Activated CD4-positive, alpha-beta T cell treated with anti-CD3 and anti-CD28 coated beads, Interleukin-2, amount 50 U/mL, for 1 hour (primary cell): ENCODE measurements around the gene GMPS.
"Not testable (repeated sequence)": the region's sequence is repeated elsewhere in the genome, so short reads cannot be mapped to it uniquely, and the experiment has no call there.

ENCODE experiments used
- DNase-seq: peaks from one replicate; pipeline ENCODE4 v3.0.0-alpha.2; 2020

GMPS gene

DNA sequence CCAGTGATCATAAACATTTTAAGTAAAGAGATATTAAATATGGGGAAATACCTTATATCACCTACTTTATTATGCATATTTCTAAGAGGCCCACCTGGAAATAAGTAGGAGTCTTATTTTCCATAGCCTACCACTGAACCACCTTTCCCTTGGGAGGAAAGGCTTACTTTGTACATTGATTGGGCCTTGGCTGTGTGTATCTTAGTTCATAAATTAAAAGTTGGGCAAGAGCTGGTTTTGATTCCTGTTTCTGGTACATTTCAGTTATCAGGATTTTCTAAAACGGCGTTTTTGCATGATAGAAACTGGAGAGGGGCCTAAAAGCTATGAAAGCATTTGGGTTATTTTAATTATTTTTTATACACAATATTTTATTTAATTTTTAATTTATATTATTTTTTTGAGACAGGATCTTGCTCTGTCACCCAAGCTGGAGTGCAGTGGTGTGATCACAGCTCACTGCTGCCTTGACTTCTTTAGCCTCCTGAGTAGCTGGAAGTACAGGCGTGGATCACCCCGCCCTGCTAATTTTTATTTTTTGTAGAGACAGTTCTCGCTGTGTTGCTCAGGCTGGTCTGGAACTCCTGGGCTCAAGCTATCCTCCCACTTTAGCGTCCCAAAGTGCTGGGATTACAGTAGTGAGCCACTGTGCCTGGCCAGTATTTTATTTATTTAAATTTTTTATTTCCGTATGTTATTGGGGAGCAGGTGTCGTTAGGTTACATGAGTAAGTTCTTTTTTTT, 2.6 kb downstream of the GMPS start:
- DNase-seq: no peak

DNA sequence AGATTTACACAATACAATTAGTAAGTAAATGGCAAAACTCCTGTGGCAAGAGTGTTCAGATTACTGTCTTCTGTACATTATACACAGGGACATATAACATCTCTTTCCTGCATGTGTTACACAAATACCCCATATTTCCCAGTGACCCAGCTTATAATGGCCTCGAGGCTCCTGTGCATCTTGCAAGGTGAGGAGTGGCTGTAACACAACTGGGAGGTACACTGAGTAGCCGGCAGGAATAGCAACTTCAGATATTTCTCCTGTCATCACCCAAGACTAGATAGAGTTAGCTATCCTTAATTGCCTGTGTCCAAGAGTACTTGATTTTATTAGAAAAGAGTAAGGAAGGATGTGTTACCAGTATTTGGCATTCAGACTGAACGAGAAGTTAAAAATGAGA, 5.6 kb downstream of the GMPS start:
- DNase-seq: no peak

DNA sequence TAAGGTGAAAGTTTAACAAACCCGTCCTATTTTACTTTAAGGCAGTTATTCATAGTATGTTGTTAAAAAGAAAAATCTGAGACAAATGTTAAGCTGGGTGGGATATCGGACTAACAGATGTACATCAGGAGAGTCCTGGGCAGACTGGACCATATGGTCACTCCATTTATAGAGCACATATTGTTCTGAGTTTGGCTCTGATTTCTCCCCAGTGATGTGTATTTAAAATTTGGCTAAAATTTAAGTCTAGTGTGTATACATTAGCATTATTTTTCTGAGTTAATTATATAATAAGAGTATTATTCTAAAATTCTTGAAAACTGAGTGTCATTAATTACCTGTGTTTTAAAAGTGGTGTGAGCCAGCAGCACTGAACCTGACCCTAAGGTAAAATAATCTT, 6.1 kb downstream of the GMPS start:
- DNase-seq: no peak

DNA sequence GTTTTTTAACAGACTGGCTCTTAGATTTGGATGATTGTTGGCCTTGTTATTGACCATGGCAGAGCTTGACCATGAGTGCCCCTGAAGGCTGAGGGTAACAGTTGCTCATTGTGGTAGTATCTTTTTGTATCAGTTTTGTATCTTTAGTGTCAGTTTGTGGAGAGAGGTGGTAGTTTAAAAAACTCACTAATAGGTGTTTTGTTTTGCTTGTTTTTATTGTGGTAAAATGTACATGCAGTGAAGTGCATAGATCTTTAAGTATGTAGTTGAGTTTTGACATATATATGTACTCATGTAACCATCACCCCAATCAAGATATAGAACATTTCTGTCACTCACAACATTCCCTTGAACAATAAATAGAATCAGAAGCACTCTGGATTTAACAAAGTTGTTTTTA, 9.8 kb downstream of the GMPS start:
- DNase-seq: no peak

DNA sequence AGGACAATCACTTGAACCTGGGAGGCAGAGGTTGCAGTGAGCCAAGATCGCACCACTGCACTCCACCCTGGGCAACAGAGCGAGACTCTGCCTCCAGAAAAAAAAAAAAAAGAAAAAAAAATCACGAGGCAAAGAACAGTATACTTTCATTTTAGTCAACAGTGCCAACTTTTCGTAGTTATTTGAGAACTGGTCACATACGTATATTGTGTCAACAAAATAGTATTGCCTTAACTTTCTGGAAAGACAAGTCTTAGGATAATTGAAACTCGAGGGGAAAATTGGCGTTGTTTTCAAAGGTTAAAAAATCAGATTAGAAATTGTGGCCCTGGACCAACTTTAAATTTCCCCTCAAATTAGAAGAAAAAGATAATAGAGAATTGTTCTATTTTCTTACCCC, 13.8 kb downstream of the GMPS start:
- DNase-seq: no peak

DNA sequence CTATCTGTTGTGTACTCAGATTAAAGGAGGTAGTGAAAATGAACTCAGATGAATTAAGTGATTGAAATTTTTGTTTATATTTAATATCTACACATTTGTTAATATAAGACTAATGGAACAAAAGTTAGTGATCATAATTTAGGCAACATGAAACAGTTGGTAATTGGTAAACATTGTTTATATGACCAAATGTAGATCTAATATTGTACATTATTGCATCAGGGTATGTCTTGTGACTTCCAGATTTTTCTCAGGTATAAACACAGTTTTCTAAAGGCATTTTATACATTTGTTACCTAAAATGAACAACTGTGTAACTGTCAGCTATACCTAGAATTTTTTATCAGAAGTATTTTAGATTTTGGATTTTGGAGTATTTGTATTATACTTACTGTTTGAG, 14.8 kb downstream of the GMPS start:
- DNase-seq: no peak

GRCh38 chr3:155886348-155886747, 15.9 kb downstream of the GMPS start:
- DNase-seq: not testable (repeated sequence)

GRCh38 chr3:155886915-155887314, 16.5 kb downstream of the GMPS start:
- no peak for DNase-seq

DNA sequence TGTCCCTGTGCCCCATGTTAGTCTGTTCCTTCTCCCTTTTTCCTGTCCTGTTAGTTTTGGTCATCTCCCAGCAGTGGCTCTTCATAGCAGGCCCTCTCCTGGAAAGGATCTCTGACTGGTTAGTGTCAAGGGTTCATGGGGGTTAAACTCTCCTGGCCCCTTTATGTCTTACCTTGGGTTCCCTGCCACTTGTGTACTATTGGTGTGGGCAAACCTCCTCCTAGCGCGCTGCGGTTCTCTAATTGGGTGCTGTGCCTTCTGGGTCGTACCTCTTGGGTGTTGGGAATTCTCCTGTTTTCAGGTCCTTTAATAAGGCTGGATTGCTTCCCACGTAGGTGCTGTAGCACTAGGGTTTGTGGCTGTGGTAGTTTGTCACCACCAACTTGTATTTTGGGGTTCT, 18.8 kb downstream of the GMPS start:
- DNase-seq: no peak

GRCh38 chr3:155889952-155890351, 19.5 kb downstream of the GMPS start:
- no peak for DNase-seq

GRCh38 chr3:155890671-155891190, 20.3 kb downstream of the GMPS start:
- DNase-seq: no peak

DNA sequence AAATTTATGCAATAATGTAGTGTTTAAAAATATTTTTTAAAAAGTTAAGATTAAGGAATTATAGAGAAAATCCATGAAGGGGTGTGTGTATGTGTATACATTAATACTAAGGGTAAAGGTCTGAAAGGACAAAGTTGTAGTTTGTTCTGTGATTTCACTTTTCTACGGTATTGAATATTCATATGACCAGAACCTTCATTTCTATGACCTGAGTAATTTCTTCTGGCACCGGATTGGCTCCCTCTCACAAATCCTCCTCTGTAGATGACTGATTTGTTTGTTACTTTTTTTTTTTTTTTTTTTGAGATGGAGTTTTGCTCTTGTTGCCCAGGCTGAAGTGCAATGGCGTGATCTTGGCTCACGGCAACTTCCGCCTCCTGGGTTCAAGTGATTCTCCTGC, 20.9 kb downstream of the GMPS start:
- DNase-seq: no peak

- no peak for DNase-seq
These were observed 25.0 kb downstream of the GMPS start for GRCh38 chr3:155895379-155895900.

DNA sequence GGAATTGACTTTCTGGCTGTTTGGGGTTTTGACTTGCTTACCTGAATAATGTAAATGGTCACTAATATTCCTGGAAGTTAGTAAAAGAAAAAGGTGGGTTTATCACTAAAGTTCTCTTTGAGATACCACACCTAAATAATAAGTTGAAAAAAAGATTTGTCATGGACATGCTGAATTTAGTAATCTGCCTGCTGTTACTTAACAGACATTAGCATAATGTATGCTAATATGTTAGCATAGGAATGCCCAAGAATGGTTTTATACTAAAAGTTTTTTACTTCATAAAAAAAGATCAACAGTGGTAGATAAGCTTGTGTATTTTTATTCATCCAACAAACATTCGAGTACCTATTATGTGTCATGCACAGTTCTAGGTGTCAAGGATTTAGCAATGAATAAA, 36.5 kb downstream of the GMPS start:
- DNase-seq: no peak

DNA sequence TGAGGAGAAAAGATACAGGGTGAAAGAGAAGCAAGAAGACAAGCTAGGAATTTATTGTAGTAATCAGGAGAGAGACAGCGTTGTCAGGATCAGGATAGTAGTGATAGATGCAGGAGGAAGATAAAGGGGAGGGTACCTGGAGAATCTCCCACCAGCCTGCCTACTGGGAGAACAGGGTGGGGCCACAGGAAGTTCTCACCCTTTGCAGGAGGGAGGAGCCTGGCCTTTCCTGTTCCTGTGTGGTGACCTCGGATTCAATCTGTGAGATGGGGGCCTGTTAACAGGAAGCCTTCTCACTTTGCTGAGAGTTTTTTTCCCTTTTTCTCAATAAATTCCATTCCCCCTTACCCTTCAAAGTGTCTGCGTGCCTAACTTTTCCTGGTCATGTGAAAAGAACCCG, 37.6 kb downstream of the GMPS start:
- DNase-seq: no peak

GRCh38 chr3:155908605-155909004, 38.2 kb downstream of the GMPS start:
- no peak for DNase-seq

DNA sequence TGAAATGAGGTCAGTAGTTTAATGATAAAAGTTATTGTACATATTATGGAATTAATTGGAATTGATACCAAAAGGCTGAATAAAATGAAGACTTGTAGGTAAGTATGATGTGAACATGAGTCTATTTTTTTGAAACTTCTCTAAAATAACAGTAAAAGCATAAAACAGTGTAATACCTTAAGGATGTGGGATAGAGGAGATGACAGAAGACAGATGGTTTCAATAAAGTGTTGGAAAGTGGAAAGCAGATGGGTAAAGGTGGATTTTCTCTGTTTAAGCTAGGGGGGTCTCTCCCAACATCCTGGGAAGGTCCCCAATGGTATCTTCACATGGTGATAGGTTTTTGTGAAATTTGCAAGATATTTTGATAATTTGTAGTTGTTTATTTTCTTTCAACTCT, 41.6 kb downstream of the GMPS start:
- no peak for DNase-seq

DNA sequence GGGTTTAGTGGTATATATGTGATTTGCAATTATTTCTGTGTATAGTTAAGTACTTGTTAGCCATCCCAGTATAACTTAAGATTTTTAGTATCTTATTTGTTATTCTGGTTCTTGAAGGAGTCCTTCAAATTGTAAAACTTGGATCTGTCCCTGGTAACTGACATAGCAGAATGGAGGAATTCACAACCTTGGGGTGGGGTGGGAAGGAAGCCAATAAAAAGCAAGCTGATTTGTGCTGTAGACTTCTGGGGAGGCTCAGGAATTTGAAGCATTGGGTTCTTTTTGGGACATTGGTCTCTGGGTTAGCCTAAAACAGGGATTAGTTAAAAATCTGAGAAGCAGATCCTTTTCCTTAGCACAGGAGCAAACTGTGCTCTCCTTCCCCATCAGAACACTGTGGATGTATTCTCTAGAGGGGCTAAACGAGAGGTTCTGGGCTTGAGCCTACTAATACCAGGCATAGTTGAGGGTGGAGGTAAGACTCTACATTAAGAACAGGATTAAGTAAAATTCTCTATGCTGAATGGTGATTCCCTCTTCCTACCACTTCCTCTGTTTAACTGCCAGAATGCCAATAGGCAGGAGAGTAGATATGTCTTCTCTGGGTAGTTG, 42.2 kb downstream of the GMPS start:
- DNase-seq: no peak

DNA sequence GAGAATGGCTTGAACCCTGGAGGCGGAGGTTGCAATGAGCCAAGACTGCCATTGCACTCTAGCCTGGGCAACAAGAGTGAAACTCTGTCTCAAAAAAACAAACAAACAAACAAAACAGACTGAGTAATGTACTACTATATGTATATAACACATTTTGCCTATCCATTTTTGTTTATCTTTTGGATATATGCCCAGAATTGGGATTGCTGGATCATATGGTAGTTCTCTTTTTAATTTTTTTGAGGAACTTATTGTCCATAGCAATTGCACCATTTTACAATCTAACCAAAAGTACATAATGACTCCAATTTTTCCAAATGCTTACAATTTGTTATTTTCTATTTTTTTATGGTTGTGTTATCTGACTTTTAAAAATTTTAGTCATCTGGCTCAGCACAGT, 47.3 kb downstream of the GMPS start:
- DNase-seq: no peak

DNA sequence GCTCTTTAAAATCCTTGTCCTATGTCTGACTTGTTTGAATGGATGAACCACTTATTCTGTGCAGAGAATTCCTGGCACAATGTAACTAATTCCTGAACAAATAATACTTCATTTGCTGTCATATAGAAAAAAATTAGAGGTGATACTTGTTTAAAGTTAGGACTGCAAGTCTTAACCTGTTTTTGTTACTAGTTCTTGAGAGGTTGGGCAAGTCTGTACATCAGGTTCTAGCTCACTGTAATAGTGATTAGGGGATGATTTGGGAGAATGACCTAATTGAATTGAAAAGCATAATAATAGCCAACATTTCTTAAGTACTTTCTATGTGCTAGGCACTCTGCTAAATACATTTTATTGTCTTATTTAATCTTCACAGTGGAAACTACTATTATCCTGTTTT, 49.3 kb downstream of the GMPS start:
- DNase-seq: no peak

DNA sequence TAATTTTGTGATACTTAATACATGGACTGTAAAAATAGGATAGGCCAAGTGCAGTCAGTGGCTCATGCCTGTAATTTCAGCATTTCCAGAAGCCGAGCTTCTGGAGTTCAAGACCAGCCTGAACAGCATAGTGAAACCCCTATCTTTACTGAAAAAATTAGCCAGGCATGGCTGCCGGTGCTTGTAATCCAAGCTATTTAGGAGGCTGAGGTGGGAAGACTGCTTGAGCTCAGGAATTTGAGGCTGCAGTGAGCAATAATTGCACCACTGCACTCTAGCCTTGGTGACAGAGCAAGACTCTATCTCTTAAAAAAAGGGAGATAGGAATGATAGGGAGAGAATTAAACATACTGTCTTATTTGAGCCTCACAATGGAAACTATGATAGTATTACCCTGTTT, 51.0 kb downstream of the GMPS start:
- no peak for DNase-seq

DNA sequence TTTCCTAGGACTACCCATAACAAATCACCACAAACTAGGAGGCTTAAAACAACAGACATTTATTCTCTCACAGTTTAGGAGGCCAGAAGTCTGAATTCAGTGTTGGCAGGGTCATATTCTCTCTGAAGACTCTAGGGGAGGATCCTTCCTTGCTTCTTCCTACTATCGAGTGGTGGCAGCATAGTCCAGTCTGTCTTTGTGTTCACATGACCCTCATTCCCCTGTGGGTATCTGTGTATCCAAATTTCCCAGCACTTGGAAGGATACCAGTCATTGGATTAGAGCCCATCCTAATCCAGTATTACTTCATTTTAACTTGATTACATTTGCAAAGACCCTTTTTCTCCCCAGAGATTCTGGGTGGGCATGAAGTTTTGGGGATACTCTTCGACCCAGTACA, 63.8 kb downstream of the GMPS start:
- no peak for DNase-seq

DNA sequence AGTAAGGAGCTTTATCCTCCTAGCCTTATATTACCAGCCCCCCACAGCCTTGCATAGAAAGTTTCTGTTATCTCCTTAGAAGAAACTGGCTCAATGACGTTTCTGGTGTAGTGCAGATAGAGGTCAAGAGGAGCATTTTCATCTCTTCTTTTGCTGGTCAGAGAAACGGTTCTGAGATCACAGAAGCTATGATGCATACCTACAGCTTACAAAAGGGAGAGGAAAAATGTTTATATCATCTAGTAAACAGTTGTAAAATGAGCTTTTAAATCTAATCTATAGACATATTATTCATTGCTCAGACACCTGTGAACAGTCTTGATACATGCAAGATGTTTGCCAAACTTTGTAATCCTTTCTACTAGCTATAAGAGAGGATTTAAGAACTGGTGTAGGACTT, 68.0 kb downstream of the GMPS start:
- no peak for DNase-seq

GRCh38 chr3:155941354-155941753, 70.9 kb downstream of the GMPS start:
- no peak for DNase-seq

DNA sequence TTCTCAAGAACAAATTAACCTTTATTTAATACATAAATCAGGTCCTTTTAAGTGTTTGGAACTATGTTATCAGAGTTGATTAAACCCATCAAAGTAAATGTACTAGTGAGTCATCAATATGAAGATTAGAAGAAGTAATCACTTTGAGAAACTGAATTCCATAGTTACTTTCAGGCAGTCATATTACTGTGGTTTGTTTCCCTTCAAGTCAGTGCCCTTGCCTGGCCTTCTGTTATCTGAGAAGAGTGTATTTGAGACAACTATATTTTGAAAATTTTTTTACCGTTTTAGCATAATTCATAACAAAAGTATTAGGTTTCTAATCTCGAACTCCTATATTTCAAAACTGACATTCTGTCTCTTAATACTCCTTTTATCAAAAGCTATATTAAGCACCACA, 73.6 kb downstream of the GMPS start:
- DNase-seq: no peak
